GM21717 (cell line): ENCODE data around the gene ABTB2.

ENCODE experiments used
- ATAC-seq: cut with Tn5 transposase; IDR thresholded peaks from one replicate; pipeline ENCODE4 v1.9.1; 2021; ENCODE audit warnings: mild to moderate bottlenecking, moderate library complexity; ENCODE audit not compliant: unreplicated experiment

ABTB2 gene

GRCh38 chr11:34344410-34344767, 13.4 kb downstream of the ABTB2 start:
- ATAC-seq = no peak

- ATAC-seq = no peak
Observed at GRCh38 chr11:34343686-34344085, 14.1 kb downstream of the ABTB2 start.

DNA sequence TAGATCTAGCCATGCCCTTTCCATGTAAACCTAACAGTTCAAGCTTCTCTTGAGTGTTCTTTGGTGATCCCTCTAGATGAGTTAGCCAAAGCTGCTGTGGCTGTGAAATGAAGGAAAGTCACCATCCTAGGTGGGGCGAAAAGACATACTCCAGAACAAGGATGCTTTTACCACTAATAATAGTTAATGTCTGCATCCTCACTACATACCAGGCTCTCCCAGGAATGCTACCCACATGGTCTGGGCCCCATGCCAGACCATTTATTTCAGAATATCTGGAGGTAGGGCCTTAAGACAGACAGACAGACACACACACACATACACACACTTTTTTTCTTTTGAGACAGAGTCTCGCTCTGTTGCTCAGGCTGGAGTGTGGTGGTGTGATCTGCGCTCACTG, 14.7 kb downstream of the ABTB2 start:
- ATAC-seq = no peak

GRCh38 chr11:34341931-34342533, 15.8 kb downstream of the ABTB2 start:
- ATAC-seq = no peak

- no peak for ATAC-seq
Observed at GRCh38 chr11:34341096-34341495, 16.7 kb downstream of the ABTB2 start.

- ATAC-seq = no peak
Observed at GRCh38 chr11:34340653-34341052, 17.2 kb downstream of the ABTB2 start.

DNA sequence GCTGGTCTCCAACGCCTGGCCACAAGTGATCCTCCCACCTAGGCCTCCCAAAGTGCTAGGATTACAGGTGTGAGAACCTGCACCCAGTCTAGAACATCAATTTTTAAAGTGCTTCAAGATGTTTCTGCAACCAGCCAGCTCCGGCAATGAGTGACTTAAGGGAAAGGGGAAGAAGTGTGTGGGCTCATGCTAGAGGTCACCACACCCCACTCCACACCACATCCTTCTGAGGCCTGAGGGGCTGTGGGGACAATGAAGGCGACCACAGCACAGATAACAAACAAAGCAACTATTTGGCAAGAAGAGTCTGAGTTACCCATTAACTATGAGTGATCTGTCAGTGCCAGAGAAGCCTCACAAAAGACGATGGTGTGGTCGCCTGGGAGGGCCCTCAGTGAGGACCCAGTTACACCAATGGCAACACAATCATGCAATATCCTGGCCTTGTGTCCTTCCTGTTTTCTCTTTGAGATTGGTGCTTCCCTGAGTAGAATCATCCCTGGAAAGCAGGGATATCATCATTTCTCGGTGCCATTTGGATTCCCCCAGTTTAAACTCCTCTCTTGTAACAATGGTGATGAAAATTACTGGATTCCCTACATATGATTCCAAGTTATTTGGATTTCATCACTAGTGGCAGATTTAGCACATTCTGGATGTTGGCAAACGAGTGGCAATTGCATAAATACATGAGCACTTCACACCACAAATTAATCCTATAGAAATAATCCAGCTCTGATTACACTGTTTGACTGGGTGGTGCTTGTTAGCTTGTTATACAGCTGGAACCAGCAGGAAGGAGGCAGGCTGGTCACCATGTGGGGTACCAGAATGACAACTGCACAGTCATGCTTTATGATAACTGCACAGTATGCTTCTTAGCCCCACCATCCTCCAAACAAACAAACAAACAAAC, 18.4 kb downstream of the ABTB2 start:
- no peak for ATAC-seq

- no peak for ATAC-seq
Observed at GRCh38 chr11:34337016-34337415, 20.8 kb downstream of the ABTB2 start.

- ATAC-seq = no peak
Observed at GRCh38 chr11:34335801-34336200, 22.0 kb downstream of the ABTB2 start.

- ATAC-seq = peak; percentile 43
Observed at GRCh38 chr11:34335331-34335730, 22.5 kb downstream of the ABTB2 start.

DNA sequence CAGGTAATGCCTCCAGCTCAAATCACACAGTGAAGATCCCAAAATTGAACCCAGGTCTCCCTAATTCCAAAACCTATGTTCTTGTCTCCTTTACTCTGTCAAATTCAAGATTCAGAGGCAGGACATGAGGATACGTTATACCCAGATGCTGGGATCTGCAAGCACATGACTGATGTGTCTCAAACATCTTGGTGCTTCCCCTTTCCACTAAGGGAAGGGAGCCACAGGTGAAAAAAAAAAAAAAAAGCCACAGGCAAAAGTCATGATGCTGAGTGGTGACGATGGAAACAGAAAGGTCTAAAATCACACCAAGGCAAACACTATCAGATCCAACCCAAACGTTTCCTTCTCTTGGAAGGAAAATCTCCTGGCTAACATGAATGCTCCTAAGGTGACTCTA, 24.0 kb downstream of the ABTB2 start:
- no peak for ATAC-seq

- ATAC-seq = no peak
Observed at GRCh38 chr11:34332524-34332923, 25.3 kb downstream of the ABTB2 start.

- ATAC-seq = no peak
Observed at GRCh38 chr11:34331736-34332135, 26.1 kb downstream of the ABTB2 start.

- no peak for ATAC-seq
Observed at GRCh38 chr11:34331329-34331728, 26.5 kb downstream of the ABTB2 start.

DNA sequence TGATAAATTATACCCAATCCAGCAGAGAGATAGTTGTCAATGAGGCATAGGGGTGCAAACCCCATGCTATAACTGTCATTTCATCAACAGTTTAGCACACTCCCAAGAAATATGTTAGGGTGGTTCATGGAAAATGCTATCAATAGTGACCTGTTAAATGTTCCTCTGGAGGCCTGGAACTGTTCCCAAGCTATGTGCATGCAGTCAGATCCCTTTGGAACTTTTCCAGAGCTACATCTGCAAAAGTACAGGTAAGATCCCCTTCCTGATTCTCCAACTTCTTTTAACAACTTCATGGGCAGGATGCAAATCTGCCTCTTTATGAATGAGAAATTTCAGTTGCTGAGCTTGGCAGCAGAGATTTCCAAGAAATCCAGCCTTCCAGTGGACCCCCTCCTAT, 27.2 kb downstream of the ABTB2 start:
- ATAC-seq = no peak

- ATAC-seq = no peak
Observed at GRCh38 chr11:34329876-34330275, 27.9 kb downstream of the ABTB2 start.

DNA sequence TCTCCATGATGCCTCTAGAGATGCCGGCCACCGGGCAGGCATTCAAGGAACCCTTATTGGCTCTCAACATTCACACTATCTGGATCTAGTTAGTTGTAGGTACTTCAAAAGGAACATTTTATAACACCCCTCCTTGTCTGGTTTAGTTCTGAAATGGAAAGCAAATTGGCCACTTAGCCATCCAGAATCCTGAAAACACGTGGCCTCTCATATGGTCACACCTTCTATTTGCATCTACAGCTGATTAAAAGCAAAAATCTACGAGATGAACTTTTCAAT, 29.2 kb downstream of the ABTB2 start:
- no peak for ATAC-seq

GRCh38 chr11:34327804-34328631, 29.8 kb downstream of the ABTB2 start:
- no peak for ATAC-seq

DNA sequence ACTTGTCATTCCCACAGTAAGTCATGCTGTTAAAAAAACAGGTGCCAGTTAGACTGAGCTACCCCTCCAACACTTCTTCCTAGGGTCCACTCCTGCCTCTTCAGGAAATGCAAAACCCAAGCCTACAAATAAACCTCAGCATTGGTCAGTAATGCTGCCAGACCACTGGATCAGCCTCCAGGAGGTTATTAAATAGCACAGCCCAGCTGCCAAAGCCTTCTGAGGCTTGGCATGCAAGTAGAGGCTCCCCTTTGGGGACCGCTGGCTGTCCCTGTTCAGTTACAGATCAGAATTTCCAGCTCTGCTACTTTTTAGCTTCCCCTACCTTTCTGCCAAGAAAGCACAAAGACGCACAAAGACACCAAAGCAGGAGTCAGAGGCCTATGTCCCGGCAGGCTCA, 33.3 kb downstream of the ABTB2 start:
- ATAC-seq = no peak

GRCh38 chr11:34323601-34324000, 34.2 kb downstream of the ABTB2 start:
- no peak for ATAC-seq

- ATAC-seq = no peak
Observed at GRCh38 chr11:34318111-34319037, 39.4 kb downstream of the ABTB2 start.
